Ishikawa (cell line): Measurements from ENCODE around the gene CREBL2.

Experiments
- EGR1 ChIP-seq: IDR thresholded peaks from 2 replicates; pipeline ENCODE4 v1.6.1; 2012
- EP300 ChIP-seq: IDR thresholded peaks from 2 replicates; pipeline ENCODE4 v1.6.1; 2012; ENCODE audit warnings: borderline replicate concordance
- TF ChIP-seq, protein P1 (sequence below): IDR thresholded peaks from 2 replicates; pipeline ENCODE4 v1.6.1; 2012; ENCODE audit warnings: low read depth, mild to moderate bottlenecking

GRCh38 chr12:12610711-12611110 lies 965 bp upstream of the CREBL2 start:
- TF ChIP-seq EGR1 (no peak), EP300 (no peak)
- TF ChIP-seq, protein P1, sequence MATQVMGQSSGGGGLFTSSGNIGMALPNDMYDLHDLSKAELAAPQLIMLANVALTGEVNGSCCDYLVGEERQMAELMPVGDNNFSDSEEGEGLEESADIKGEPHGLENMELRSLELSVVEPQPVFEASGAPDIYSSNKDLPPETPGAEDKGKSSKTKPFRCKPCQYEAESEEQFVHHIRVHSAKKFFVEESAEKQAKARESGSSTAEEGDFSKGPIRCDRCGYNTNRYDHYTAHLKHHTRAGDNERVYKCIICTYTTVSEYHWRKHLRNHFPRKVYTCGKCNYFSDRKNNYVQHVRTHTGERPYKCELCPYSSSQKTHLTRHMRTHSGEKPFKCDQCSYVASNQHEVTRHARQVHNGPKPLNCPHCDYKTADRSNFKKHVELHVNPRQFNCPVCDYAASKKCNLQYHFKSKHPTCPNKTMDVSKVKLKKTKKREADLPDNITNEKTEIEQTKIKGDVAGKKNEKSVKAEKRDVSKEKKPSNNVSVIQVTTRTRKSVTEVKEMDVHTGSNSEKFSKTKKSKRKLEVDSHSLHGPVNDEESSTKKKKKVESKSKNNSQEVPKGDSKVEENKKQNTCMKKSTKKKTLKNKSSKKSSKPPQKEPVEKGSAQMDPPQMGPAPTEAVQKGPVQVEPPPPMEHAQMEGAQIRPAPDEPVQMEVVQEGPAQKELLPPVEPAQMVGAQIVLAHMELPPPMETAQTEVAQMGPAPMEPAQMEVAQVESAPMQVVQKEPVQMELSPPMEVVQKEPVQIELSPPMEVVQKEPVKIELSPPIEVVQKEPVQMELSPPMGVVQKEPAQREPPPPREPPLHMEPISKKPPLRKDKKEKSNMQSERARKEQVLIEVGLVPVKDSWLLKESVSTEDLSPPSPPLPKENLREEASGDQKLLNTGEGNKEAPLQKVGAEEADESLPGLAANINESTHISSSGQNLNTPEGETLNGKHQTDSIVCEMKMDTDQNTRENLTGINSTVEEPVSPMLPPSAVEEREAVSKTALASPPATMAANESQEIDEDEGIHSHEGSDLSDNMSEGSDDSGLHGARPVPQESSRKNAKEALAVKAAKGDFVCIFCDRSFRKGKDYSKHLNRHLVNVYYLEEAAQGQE: no peak
